ENCODE measurements around the gene ZCCHC24. TPM values are rescaled to one million over a fixed set of nuclear protein-coding genes. Genes with fewer than 3 reads are reported as not detected.
"Not testable (repeated sequence)": the region's sequence is repeated elsewhere in the genome, so short reads cannot be mapped to it uniquely, and the experiment has no call there.

Gene ZCCHC24
- total RNA-seq, 1 donor from 2014 or later: 4.0 TPM

GRCh38 chr10:79472951-79473350 is 27.5 kb upstream of the ZCCHC24 start:
- DNase-seq (ENCODE audit: low read depth in 2 of 2): no peak

- no peak for DNase-seq (ENCODE audit: low read depth in 2 of 2)
These were observed 27.0 kb upstream of the ZCCHC24 start for GRCh38 chr10:79472449-79472848.

GRCh38 chr10:79471776-79472175 is 26.4 kb upstream of the ZCCHC24 start:
- DNase-seq (ENCODE audit: low read depth in 2 of 2): no peak

GRCh38 chr10:79470096-79470495 is 24.7 kb upstream of the ZCCHC24 start:
- DNase-seq (ENCODE audit: low read depth in 2 of 2): no peak

- no peak for DNase-seq (ENCODE audit: low read depth in 2 of 2)
These were observed 23.6 kb upstream of the ZCCHC24 start for GRCh38 chr10:79468841-79469585.

GRCh38 chr10:79468015-79468560 is 22.7 kb upstream of the ZCCHC24 start:
- DNase-seq (ENCODE audit: low read depth in 2 of 2): no peak

- no peak for DNase-seq (ENCODE audit: low read depth in 2 of 2)
These were observed 19.9 kb upstream of the ZCCHC24 start for GRCh38 chr10:79465341-79465740.

- no peak for DNase-seq (ENCODE audit: low read depth in 2 of 2)
These were observed 18.4 kb upstream of the ZCCHC24 start for GRCh38 chr10:79463578-79464496.

GRCh38 chr10:79460687-79461086 is 15.3 kb upstream of the ZCCHC24 start:
- no peak for DNase-seq (ENCODE audit: low read depth in 2 of 2)

GRCh38 chr10:79459243-79459642 is 13.8 kb upstream of the ZCCHC24 start:
- DNase-seq (ENCODE audit: low read depth in 2 of 2): no peak

- no peak for DNase-seq (ENCODE audit: low read depth in 2 of 2)
These were observed 13.1 kb upstream of the ZCCHC24 start for GRCh38 chr10:79458483-79458882.

- no peak for DNase-seq (ENCODE audit: low read depth in 2 of 2)
These were observed 11.9 kb upstream of the ZCCHC24 start for GRCh38 chr10:79457256-79457785.

- peak in 1 of 2 donors; percentile 12 for DNase-seq (ENCODE audit: low read depth in 2 of 2)
These were observed 8.8 kb upstream of the ZCCHC24 start for GRCh38 chr10:79454259-79454658.

- DNase-seq (ENCODE audit: low read depth in 2 of 2): no peak
These were observed 8.0 kb upstream of the ZCCHC24 start for GRCh38 chr10:79453392-79453791.

- DNase-seq (ENCODE audit: low read depth in 2 of 2): no peak
These were observed 6.8 kb upstream of the ZCCHC24 start for GRCh38 chr10:79452174-79452611.

GRCh38 chr10:79451046-79451699 is 5.7 kb upstream of the ZCCHC24 start:
- DNase-seq (ENCODE audit: low read depth in 2 of 2): no peak

- DNase-seq (ENCODE audit: low read depth in 2 of 2): no peak
These were observed 4.0 kb upstream of the ZCCHC24 start for GRCh38 chr10:79449181-79450146.

- no peak for DNase-seq (ENCODE audit: low read depth in 2 of 2)
These were observed 3.3 kb upstream of the ZCCHC24 start for GRCh38 chr10:79448732-79449049.

- no peak for DNase-seq (ENCODE audit: low read depth in 2 of 2)
These were observed 2.7 kb upstream of the ZCCHC24 start for GRCh38 chr10:79447911-79448731.

- not testable (repeated sequence) for DNase-seq (ENCODE audit: low read depth in 2 of 2)
These were observed 1.8 kb upstream of the ZCCHC24 start for GRCh38 chr10:79447249-79447648.

Measured in lung microvascular endothelial cell (primary cell).